GM12891 (cell line): ENCODE results near the gene EIF2D.

Source experiments
- PAX5 ChIP-seq: IDR thresholded peaks from 2 replicates; pipeline ENCODE4 v1.6.1; 2011; ENCODE audit warnings: low read length, moderate library complexity, mild to moderate bottlenecking; ENCODE audit not compliant: insufficient read depth, severe bottlenecking
- POLR2A ChIP-seq: IDR thresholded peaks from 2 replicates; pipeline ENCODE4 v1.6.1; 2011; ENCODE audit warnings: low read depth, low read length, control low read depth
- POLR2AphosphoS5 ChIP-seq: IDR thresholded peaks from 2 replicates; pipeline ENCODE4 v1.6.1; 2011; ENCODE audit warnings: low read depth, low read length, control low read depth
- SPI1 ChIP-seq: IDR thresholded peaks from 2 replicates; pipeline ENCODE4 v1.6.1; 2011; ENCODE audit warnings: low read depth, low read length, control low read depth
- TAF1 ChIP-seq: IDR thresholded peaks from 2 replicates; pipeline ENCODE4 v1.6.1; 2011; ENCODE audit warnings: low read depth, low read length, control low read depth

DNA sequence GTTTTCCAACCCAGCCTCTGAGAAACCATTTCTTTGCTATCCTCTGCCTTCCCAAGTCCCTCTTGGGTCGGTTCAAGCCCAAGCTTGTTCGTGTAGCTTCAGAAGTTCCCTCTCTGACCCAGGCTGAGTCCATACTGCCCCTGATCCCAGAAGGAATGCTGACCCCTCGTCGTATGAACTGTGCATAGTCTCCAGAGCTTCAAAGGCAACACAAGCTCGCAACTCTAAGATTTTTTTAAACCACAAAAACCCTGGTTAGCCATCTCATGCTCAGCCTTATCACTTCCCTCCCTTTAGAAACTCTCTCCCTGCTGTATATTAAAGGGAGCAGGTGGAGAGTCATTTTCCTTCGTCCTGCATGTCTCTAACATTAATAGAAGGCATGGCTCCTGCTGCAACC lies 23.8 kb downstream of the EIF2D start:
- no peak for TF ChIP-seq POLR2A
- TF ChIP-seq POLR2AphosphoS5 = no peak
- no peak for TF ChIP-seq TAF1
- TF ChIP-seq SPI1 = no peak
- no peak for TF ChIP-seq PAX5
